ENCODE results near the gene CTNNB1. TPM values are rescaled to one million over a fixed set of nuclear protein-coding genes. Genes with fewer than 3 reads are reported as not detected.
"Not testable (repeated sequence)": the region's sequence is repeated elsewhere in the genome, so short reads cannot be mapped to it uniquely, and the experiment has no call there.

Gene CTNNB1
- polyA plus RNA-seq, 12 donors: 273 to 934 (median 330) TPM

- DNase-seq: no peak
Observed at GRCh38 chr3:41249318-41249717, 50.0 kb downstream of the CTNNB1 start.

DNA sequence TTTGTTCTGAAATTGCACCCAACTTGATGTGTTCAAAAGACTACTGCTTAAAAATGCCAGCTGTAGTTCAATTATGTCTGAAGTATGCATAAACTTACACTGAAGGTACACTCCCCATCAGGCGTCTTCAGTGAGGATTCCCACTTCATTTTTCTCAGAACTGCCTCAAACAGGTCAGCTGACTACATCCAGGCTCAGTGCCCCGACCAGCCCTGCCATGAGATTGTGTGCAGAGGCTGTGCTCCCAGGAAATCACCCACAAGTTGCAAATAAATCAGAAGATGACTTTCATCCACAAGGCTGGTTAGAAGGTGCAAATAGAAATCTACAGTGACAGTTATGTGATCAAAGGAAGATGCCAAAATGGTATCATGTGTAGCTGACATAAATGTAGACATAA lies 51.5 kb downstream of the CTNNB1 start:
- no peak for DNase-seq

DNA sequence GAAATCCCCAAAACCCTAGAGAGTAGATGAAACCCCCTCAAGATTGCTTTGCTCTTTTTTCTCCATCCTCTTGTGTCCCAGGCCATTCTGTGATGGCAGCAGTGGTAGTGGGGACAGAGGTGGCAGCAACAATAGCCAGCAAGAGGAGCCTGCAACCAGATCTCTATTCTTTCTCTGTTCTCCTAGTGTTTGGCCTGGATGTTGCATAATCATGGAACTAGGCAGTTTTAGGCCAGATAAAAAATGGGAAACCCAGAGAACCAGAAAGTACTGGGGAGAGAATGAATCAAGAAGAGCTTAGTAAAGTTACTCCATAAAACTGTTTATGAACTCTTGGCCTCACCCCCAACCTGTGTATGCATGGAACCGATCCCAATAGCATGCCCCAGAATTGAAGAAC lies 52.3 kb downstream of the CTNNB1 start:
- DNase-seq: no peak

DNA sequence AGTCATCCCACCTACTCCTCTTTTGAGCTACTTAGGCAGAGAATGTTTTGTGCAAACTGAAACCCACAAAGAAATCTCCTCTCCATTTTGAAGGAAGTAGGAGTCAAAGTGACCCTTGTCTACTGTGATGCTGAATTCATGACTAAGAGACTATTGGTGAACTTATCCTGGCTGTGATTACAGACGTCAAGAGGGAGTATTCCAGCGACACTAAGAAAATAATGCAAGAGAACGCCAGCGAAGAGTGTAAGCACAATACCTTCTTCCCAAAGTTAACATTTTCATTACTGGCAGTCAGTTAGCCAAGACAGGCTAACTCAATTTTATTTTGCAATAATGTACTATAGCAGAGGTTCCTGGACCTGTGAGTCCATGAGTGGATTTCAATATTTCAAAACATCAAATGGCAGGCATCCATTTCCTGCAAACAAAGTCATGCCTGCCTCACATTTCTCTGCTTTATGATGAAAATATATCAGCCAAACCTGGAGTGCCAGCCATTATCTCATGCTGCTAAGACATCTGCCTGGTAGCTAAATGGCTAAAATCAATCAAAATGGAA lies 59.0 kb downstream of the CTNNB1 start:
- no peak for DNase-seq

- DNase-seq: no peak
Observed at GRCh38 chr3:41259449-41260062, 60.3 kb downstream of the CTNNB1 start.

DNA sequence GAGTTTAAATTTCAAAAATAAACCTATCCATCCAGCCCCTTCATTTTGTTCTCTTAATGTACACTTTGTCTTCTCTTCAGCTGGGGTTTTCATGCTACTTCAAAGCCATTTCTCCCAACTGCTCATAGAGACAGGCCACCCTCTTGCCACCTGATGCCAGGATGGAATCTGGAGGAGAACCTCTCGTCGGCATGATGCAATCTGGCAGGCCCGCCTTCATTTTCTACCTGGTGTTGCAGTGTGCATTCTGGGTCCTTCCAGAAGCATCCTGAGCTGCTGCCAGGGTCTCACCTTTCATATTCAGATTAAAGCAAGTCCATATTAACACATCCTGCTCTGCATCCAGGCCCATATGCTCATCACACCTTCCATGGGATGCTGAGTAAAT lies 60.8 kb downstream of the CTNNB1 start:
- DNase-seq: no peak

DNA sequence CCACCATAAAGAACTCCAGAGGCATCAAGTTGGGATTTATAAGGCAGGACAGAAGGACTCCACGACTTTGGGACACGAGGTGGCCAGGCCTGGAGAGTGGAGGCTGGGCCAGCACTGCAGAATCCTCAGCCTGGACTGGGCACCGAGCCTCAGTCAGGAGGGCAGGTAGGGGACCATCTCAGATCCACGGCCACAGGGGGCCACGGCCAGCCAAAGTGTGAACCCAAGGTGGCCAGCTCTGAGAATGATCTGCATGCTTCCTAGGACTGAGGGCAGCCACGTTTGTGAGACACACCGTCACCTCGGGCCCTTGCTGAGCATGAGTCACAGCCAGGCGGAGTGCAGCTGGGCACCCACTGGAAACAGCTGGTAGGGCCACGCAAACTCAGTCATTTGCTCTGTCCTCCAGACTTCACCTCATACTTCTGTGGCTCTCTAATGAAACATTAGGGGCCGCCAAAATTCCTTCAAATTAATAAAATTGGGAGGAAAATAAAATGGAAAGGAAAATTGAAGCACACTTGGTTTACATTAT lies 65.8 kb downstream of the CTNNB1 start:
- no peak for DNase-seq

DNA sequence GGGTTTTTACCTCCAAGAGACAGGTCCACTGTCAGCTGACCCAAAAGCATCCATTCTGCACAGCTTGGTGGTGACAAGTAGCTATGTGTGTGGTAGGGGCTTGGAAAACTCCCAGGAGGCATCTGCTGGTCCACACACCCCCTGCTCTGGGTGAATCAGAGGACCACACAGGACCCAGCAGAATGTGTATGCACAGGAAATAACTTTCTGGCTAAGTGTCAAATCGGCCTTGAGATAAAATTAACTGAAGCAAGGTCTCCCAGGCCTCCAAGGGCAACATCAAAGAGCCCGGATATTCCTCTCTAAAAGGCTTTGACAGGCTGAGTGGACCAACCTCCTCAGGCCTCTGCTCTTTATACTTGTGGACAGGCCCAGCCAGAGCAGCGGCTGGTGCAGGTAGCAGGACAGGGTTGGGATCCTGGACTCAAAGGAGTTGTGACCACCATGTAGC lies 66.5 kb downstream of the CTNNB1 start:
- no peak for DNase-seq

DNA sequence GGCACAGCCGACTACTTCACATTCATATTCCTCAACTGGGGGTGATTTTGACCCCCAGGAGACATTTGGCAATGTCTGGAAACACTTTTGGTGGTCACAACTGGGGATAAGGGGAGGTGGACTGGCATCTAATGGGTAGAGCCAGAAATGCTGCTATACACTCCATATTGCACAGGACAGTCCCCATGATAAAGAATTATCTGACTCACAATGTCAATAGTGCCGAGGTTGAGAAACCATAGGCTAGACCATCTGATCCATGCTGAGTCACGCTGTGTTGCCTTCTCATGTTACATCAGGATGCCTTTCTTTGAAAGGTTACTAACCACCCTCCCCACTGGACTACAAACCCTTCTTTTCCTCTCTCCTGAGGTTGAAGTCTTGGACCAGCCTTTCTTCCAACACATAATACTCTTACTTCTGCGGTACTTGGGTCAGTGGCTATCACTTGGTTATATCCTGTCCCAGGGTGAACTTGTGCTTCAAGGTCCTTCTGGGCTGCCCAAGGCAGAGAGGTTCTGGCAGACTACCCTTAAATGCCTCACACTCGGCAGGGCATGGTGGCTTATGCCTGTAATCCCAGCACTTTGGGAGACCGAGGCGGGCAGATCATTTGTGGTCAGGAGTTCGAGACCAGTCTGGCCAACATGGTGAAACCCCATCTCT lies 68.8 kb downstream of the CTNNB1 start:
- no peak for DNase-seq

DNA sequence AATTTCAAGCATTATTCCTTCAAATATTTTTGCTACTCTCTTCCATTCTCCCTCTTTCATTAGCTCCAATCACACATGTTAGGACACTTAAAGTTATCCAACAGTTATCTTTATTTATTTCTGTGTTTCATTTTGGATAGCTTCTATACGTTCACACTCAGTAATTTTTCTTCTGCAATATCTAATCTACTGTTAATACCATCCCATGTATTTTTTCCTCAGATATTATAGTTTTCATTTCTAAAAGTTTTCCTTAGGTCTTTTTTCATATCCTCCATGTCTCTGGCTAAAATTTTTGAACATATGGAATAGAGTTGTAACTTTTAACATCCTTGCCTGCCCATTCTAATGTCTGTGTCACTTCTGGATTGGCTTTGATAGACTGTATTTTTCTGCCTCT lies 73.4 kb downstream of the CTNNB1 start:
- DNase-seq: no peak

DNA sequence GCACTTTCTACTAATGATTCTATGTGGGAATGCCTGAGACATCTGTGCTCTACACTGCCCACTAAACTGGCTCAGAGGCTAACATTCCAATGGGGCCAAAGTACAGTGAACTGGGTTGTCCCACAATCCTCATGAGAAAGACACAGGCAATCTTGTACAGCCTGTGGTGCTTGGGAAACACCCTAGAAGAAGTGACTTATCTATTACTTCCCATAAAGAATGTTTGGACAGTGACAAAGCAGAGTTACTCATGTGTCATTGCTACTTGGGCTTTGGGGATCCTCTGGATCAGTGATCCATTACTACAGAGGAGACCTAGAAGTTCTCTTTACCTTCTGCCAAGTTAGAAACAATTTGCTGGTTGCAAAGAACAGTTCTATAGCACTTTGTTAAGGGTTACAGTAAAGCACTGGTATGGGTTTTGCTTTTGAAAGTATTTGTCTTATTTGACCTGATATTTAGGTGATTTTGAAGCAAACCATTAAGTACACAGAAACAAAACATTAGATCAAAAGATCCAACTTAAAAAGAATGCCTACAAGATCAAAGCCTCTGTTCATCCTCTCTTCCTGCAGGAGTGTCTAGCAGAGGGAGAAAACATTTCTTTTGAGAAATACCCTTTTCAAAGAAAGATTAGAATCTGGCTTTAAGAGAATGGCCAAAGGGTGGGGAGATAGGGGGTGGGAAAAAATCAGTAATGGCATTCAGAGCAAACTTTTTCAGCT lies 75.8 kb downstream of the CTNNB1 start:
- no peak for DNase-seq

GRCh38 chr3:41276191-41276590 lies 76.9 kb downstream of the CTNNB1 start:
- no peak for DNase-seq

GRCh38 chr3:41277790-41278465 lies 78.6 kb downstream of the CTNNB1 start:
- DNase-seq: no peak

DNA sequence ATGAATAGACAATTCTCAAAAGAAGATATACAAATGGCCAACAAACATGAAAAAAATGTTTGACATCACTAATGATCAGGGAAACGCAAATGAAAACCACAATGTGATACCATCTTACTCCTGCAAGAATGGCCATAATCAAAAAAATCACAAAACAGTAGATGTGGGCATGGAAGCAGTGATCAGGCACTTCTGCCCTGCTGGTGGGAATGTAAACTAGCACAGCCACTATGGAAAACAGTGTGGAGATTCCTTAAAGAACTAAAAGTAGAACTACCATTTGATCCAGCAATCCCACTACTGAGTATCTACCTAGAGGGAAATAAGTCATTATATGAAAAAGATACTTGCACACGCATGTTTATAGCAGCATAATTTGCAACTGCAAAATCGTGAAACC lies 85.6 kb downstream of the CTNNB1 start:
- DNase-seq: not testable (repeated sequence)

DNA sequence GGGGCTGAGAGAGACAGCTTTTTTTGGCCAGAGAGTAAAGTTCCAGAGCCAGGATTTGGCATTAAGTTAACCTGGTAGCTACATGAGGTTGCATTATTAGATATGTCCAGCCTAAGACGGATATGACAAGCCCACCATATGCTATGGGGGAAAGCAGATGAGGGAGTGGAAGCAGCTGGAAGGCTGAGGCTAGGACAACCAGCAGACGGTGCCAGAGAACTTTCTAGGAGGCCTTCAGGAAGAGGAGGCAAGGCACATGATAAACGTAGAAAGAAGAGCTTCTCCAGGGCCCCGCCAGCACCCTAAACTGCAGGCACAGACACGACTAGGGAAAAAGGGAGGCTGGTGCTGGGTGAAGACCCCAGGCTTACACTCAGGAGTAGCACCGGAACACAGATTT lies 87.0 kb downstream of the CTNNB1 start:
- no peak for DNase-seq

- no peak for DNase-seq
Observed at GRCh38 chr3:41288785-41289184, 89.5 kb downstream of the CTNNB1 start.
